Measurements from ENCODE around the gene PAPOLA.
A peak's percentile ranks its signal among the peaks of the same experiment; 100 is the strongest.

The PAPOLA gene

DNA sequence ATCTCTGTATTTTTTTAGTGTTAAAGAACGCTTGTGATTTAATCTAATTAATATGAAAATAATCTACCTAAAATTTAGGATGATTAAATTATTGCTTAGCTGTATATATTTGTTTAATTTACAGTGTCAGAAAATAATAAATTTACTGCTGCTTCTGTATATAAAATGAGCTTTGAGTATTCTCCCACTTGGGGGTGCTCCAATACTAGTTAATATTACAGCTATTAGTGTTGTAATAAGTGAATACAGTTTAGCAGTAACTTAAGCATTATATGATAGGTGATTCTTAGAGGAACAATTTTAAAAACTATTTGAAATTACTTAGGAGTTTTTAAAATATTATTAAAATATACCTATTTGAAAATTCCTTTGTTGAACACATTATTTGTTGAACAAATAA is 62.2 kb downstream of the PAPOLA start:
- Histone ChIP-seq H3K4me3 (ENCODE audit: low read depth, low read length) (no peak overlapping the region), H3K9me3 (no peaks in the 10 kb centered on the region), H3K4me1 (peaks cover 5% of the 10 kb centered on the region; the same call in 1 of the 2 replicates), H3K27me3 (no peaks in the 10 kb centered on the region), H3K36me3 (peaks cover 19% of the 10 kb centered on the region)
- no peak for TF ChIP-seq CTCF (IDR thresholded peaks at IDR 0.05; ENCODE audit: low read depth, low read length)
- DNase-seq, result no peak

DNA sequence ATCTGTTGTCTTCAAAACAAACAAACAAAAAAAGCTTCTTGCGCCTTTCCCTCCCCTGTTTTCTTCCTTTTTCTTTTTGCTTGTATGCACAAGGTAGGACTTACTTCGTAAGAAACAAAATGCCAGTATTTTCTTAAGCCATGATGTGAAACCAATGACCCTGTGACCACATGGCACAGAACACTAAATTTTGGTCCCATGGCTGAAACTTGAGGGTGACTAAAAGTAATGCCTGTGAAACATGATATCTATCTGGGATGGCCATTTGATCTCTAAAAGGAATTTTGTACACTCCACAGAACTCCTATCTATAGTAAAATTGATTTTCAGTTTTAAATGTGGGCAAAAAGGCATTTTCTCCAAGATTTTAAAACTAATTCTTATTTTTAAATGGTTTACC is 63.6 kb downstream of the PAPOLA start:
- H3K27me3 ChIP-seq, result no peaks in the 10 kb centered on the region
- H3K9me3 ChIP-seq, result no peaks in the 10 kb centered on the region
- no peak for DNase-seq
- peaks cover 10% of the 10 kb centered on the region for H3K36me3 ChIP-seq
- no peak overlapping the region for H3K4me3 ChIP-seq (ENCODE audit: low read depth, low read length)
- no peaks in the 10 kb centered on the region; the same call in 1 of the 2 replicates for H3K4me1 ChIP-seq
- TF ChIP-seq CTCF (IDR thresholded peaks at IDR 0.05; ENCODE audit: low read depth, low read length), result no peak

DNA sequence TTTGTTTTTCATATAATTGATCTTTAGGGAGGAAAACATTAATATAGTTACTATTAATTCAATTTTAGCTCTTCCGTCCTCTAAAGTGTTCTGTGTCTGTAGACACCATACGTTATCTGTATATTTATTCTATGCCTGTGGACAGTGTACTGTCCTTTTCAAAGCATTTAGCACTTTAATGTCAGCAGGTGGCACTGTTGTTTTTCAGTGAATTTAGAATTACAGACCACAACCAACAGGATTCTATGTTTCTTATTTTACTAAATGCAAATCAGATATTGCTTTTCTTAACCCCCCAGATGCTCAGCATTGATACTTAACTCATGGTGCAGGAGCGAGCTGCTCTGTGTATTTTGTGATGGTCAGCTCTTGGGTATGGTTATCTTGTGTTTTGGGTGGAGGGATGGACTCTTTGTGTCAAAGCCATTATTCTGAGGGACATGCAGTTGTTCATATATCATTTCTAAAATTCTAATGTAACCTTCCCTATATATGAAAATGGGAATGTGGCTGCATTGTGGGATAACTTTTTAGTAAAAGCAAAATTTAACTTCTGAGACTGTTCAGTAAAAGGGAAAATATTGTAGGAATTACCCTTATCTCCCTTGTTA is 65.2 kb downstream of the PAPOLA start:
- H3K27me3 ChIP-seq, result no peaks in the 10 kb centered on the region
- peaks cover 9% of the 10 kb centered on the region for H3K36me3 ChIP-seq
- DNase-seq, result no peak
- TF ChIP-seq CTCF (IDR thresholded peaks at IDR 0.05; ENCODE audit: low read depth, low read length), result peak; percentile 72
- no peak overlapping the region for H3K4me3 ChIP-seq (ENCODE audit: low read depth, low read length)
- no peaks in the 10 kb centered on the region; the same call in 1 of the 2 replicates for H3K4me1 ChIP-seq
- no peaks in the 10 kb centered on the region for H3K9me3 ChIP-seq

DNA sequence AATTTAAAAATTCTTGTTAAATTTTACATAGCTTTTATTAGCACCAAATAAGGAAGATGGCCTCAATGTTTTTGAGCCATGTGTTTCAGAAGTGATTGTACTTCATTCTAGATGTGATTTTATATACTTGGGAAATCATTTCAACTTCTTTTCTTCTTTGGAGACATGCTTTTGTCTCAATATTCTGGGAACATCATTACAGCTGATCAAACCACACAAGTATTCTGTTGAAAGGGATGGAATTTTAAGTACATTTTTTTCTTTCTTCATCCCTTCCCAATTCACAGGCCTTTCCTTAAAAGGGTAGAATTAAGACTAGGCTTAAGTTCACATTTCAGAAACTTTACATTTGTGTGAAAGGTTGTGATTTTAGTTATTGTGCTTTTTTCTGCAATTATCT is 66.4 kb downstream of the PAPOLA start:
- no peaks in the 10 kb centered on the region for H3K9me3 ChIP-seq
- DNase-seq, result no peak
- no peaks in the 10 kb centered on the region for H3K27me3 ChIP-seq
- H3K36me3 ChIP-seq, result peaks cover 9% of the 10 kb centered on the region
- no peaks in the 10 kb centered on the region; the same call in 1 of the 2 replicates for H3K4me1 ChIP-seq
- TF ChIP-seq CTCF (IDR thresholded peaks at IDR 0.05; ENCODE audit: low read depth, low read length), result no peak
- no peak overlapping the region for H3K4me3 ChIP-seq (ENCODE audit: low read depth, low read length)

GRCh38 chr14:96571311-96571710 is 69.1 kb downstream of the PAPOLA start:
- Histone ChIP-seq H3K4me1 (no peaks in the 10 kb centered on the region; the same call in 1 of the 2 replicates), H3K27me3 (no peaks in the 10 kb centered on the region), H3K4me3 (ENCODE audit: low read depth, low read length) (no peak overlapping the region), H3K36me3 (peaks cover 3% of the 10 kb centered on the region; the same call in 1 of the 2 replicates), H3K9me3 (no peaks in the 10 kb centered on the region)
- no peak for TF ChIP-seq CTCF (IDR thresholded peaks at IDR 0.05; ENCODE audit: low read depth, low read length)
- DNase-seq, result no peak

DNA sequence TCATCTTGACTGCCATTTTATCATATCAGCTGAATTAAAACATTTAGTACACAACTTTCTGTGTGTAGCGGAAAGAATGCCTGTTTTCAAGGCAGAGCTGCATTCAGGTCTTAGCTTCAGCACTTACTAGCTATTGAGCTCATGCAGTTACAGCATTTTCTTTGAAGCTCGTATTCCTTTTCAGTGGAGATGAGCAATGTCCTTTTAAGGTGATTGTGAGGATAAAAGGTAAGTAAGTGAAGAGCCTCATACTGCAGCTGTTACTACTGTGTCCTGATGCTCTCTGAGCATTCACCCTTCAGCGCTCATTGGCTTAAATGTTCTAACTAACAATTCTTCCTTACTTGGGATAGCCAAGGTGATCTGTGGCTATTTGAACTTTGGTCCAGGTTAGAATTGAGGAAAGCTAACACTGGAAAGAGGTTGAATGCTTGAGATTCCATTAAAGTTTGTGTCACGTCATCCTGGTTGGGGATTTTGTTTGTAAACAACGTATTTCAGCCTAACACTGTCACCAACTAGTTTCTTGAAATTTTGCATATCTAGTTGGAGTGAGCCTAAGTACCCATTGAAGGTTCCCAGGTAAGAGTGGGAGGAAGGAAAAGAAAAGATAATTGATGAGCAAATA is 71.4 kb downstream of the PAPOLA start:
- Histone ChIP-seq H3K36me3 (no peaks in the 10 kb centered on the region), H3K9me3 (no peaks in the 10 kb centered on the region)
- TF ChIP-seq CTCF (IDR thresholded peaks at IDR 0.05; ENCODE audit: low read depth, low read length), result no peak

More for the DNA sequence above, 71.4 kb downstream of the PAPOLA start:
- Histone ChIP-seq H3K4me1 (no peaks in the 10 kb centered on the region), H3K27me3 (no peaks in the 10 kb centered on the region), H3K4me3 (ENCODE audit: low read depth, low read length) (no peak overlapping the region)
- no peak for DNase-seq
